GM19324 (cell line): ENCODE measurements around the gene C19orf25.
"Not testable (repeated sequence)": the region's sequence is repeated elsewhere in the genome, so short reads cannot be mapped to it uniquely, and the experiment has no call there.

Experiments used
- ATAC-seq: cut with Tn5 transposase; IDR thresholded peaks from one replicate; pipeline ENCODE4 v1.9.1; 2021; ENCODE audit warnings: mild to moderate bottlenecking, moderate library complexity; ENCODE audit not compliant: unreplicated experiment, low FRiP score

Gene C19orf25

DNA sequence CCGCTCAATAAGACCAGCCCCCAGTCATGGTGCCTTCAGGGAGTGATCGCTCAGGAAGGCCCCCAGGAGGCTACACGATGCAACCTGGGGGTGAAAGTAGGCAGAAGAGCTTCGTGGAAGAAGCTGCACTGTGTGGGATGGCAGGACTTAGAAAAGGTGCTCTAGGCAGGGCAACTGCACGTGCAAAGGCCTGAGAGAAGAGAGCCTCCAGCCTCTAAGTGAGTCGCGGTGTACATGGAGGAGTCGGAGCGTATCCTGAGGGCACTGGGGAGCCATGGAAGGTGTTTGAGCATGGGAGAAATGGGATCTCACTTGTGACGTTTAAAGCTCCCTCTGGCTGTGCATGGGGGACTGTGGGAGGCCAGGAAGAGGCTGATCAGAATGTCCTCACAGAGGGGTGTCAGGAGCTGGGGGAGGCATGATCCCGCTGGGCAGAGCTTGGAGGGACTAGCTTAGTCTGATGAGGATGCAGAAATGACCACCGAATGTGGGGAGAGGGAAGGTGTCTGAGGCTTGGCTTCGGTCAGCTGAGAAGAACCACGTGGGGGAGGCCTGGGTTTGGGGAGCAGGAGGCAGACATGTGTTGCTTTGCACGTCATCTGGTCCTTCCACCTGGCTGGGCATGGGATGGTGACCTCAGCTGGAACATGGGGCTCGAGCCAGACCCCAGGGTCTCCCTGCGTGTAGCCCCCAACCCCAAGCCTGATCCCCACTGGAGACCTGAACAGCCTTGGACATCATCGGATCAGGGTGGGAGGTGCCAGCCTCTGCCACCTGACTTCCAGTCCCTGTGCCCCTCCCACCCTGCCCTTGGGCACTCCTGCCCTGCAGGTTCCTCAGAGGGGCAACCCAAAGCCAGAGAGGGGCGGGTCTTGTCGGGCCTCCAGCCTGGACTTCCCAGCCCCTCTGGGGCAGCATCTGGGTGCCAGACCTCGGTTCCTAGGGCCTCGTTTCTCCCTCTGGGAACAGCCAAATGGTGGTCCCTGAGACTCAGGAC is 28.0 kb downstream of the C19orf25 start:
- ATAC-seq: no peak

- no peak for ATAC-seq
Observed at GRCh38 chr19:1449467-1450442, 29.3 kb downstream of the C19orf25 start, which contains the start of gene APC2. APC2 (plus strand) TSS chr19:1450121; CDS start chr19:1453002, 2,881 bp downstream.

GRCh38 chr19:1447944-1448343 is 31.1 kb downstream of the C19orf25 start:
- no peak for ATAC-seq

GRCh38 chr19:1447504-1447903 is 31.5 kb downstream of the C19orf25 start:
- ATAC-seq: no peak

DNA sequence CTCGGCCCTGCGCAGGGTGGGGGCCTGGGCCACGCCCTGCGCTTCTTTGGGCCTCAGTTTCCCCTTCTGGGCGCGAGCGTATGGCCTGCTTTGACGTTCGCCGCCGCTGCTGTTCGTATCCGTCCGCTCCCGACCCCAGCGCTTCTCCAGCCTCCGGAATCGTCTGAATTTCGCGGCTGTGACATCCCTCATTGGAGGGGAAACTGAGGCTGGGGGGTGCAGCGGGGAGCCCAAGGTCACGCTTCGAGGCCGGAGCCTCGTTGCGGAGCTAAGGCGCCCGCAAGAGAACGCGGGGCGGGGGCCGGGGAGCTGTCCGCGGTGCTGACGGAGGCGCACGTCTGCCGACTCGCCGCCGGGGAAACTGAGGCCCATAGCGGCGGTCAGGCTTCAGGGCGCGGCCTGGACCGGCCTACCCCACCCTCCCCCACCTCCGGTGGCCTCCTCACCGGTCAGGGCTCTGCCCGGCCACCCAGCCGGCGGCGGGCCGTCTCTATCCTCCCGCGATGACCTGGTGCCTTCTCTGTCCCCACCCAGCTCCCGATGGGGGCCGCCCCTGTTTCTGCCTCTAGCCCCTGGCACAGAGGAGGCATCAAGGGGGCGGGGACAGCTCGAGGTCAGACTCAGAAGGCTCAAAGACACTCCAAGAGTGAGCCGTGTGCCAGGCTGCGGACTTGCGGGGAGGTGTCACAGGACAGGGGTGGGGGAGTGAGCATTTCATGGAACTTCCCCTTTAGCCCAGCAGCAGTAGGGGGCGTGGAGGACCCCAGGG is 32.1 kb downstream of the C19orf25 start:
- ATAC-seq: no peak

GRCh38 chr19:1445932-1446712 is 32.9 kb downstream of the C19orf25 start:
- ATAC-seq: no peak

GRCh38 chr19:1445185-1445931 is 33.7 kb downstream of the C19orf25 start:
- no peak for ATAC-seq

DNA sequence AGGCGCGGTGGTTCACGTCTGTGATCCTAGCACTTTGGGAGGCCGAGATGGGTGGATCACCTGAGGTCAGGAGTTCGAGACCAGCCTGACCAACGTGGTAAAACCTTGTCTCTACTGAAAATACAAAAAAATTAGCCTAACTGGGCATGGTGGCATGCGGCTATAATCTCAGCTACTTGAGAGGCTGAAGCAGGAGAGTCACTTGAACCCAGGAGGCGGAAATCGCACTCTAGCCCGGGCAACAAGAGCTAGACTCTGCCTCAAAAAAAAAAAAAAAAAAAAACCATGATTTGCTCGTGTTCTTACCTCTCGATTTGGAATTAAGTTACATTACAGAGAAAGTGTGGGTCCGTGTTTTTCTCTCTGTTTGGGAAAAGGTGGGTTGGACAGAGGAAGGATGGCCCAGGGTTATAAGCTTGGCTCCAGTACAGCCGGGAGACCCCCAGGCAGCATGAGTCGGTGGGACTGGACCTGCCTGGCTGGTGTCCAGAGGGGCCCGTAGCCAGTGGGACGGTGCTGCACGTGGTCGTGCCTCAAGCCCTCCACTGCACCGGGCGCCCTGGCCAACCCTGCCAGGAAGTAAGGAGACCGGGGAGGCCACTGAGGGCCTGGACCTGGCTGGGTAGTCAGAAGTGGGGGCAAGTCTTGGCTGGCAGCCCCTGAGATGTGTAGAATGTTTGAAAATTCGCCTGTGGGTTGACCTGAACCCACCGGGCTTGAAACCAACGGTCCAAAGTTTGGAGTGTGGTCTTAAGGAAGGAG is 37.2 kb downstream of the C19orf25 start:
- ATAC-seq: no peak

GRCh38 chr19:1441022-1441426 is 38.0 kb downstream of the C19orf25 start:
- ATAC-seq: no peak

DNA sequence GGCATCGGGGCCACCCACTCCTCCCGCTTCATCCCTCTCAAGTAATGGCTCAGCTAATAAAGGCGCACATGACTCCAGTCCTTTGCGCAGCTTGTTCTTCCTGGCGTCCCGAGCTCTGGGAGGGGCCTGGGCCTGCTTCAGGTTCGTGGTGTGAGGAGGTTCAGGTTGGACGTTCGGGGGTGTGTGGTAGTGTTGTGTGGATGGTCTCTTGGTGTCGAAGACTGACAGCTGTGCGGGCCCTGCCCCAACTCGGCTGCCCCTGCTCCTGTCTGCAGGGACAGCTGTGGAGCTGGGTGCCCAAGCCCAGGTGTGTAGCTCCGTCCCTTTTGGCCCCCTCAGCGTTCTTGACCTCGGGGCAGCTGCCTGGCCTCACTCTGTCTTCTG is 38.6 kb downstream of the C19orf25 start:
- no peak for ATAC-seq

- ATAC-seq: not testable (repeated sequence)
Observed at GRCh38 chr19:1439525-1440417, 39.2 kb downstream of the C19orf25 start.

- no peak for ATAC-seq
Observed at GRCh38 chr19:1438933-1439354, 40.1 kb downstream of the C19orf25 start.

- peak; percentile 91 for ATAC-seq
Observed at GRCh38 chr19:1438035-1438932, 40.7 kb downstream of the C19orf25 start, which contains the start of gene RPS15. RPS15 (plus strand) TSS chr19:1438396; CDS start chr19:1438426, 30 bp downstream.

DNA sequence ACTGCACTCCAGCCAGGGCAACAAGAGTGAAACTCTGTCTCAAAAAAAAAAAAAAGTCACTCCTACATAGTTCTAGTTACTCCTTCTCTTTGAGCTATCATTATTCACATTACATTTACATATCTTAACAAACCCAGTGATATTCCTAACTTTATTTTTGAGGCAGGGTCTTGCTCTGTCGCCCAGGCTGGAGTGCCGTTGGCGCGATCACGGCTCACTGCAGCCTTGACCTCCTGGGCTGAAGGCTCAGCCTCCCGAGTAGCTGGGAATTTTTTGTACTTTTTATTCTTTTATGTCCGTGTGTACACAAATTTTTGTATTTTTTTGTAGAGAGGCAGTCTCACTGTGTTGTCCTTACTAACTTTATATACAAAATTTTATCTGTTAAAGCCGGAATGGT is 41.4 kb downstream of the C19orf25 start:
- no peak for ATAC-seq

- ATAC-seq: no peak
Observed at GRCh38 chr19:1435378-1435989, 43.5 kb downstream of the C19orf25 start.
